Activated CD4-positive, CD25-positive, alpha-beta regulatory T cell (primary cell): ENCODE measurements around the gene ARHGAP26.
"Not testable (repeated sequence)": the region's sequence is repeated elsewhere in the genome, so short reads cannot be mapped to it uniquely, and the experiment has no call there.

ENCODE experiments used
- DNase-seq, 4 experiments: peaks; one replicate each; lab custom pipeline; 2025; lab: John Stamatoyannopoulos, UW

Gene ARHGAP26

GRCh38 chr5:143182901-143183820, 413.0 kb downstream of the ARHGAP26 start:
- DNase-seq: peak in 1 of 4 experiments; percentile 7

- DNase-seq: no peak
These were observed 413.8 kb downstream of the ARHGAP26 start for GRCh38 chr5:143183989-143184388.

GRCh38 chr5:143186623-143187022, 416.4 kb downstream of the ARHGAP26 start:
- DNase-seq: no peak

- DNase-seq: no peak
These were observed 417.3 kb downstream of the ARHGAP26 start for GRCh38 chr5:143187495-143187894.

GRCh38 chr5:143188083-143188482, 417.9 kb downstream of the ARHGAP26 start:
- DNase-seq: no peak

GRCh38 chr5:143188692-143189091, 418.5 kb downstream of the ARHGAP26 start:
- DNase-seq: no peak

GRCh38 chr5:143190260-143190810, 420.2 kb downstream of the ARHGAP26 start:
- DNase-seq: no peak

GRCh38 chr5:143191720-143192119, 421.5 kb downstream of the ARHGAP26 start:
- no peak for DNase-seq

GRCh38 chr5:143192191-143192900, 422.2 kb downstream of the ARHGAP26 start:
- DNase-seq: no peak

GRCh38 chr5:143194206-143194605, 424.0 kb downstream of the ARHGAP26 start:
- DNase-seq: no peak

- DNase-seq: no peak
These were observed 424.5 kb downstream of the ARHGAP26 start for GRCh38 chr5:143194713-143195112.

GRCh38 chr5:143195491-143195890, 425.3 kb downstream of the ARHGAP26 start:
- DNase-seq: no peak

GRCh38 chr5:143196601-143197259, 426.6 kb downstream of the ARHGAP26 start:
- no peak for DNase-seq

- no peak for DNase-seq
These were observed 427.1 kb downstream of the ARHGAP26 start for GRCh38 chr5:143197260-143197656.

GRCh38 chr5:143198332-143198731, 428.2 kb downstream of the ARHGAP26 start:
- DNase-seq: no peak

- DNase-seq: no peak
These were observed 429.0 kb downstream of the ARHGAP26 start for GRCh38 chr5:143199161-143199560.

GRCh38 chr5:143199843-143200242, 429.7 kb downstream of the ARHGAP26 start:
- no peak for DNase-seq

- no peak for DNase-seq
These were observed 430.7 kb downstream of the ARHGAP26 start for GRCh38 chr5:143200781-143201398.

GRCh38 chr5:143201589-143201988, 431.4 kb downstream of the ARHGAP26 start:
- DNase-seq: no peak

- DNase-seq: not testable (repeated sequence)
These were observed 433.3 kb downstream of the ARHGAP26 start for GRCh38 chr5:143203301-143203956.
